ENCODE measurements around the gene KIDINS220. TPM values are rescaled to one million over a fixed set of nuclear protein-coding genes. Genes with fewer than 3 reads are reported as not detected.

The KIDINS220 gene
- total and polyA plus RNA-seq, 2 of the 13 experiments (the other 11 are each of a cell fraction or from before 2014, with no cell fraction given), result 25.2 to 32.3 TPM

DNA sequence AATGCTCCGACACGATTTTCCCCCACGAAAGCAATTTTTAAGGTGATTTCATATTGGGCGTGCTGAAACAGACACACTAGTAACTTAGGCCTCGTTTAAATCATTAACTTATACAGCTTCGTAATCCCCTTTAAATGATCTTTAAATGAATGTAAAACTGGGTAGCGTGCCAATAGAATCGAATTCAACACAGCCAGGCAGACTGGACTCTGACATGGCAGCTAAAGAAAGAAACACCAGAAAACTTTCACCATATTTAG lies 157.9 kb downstream of the KIDINS220 start (continued):
- TF ChIP-seq, protein P1, sequence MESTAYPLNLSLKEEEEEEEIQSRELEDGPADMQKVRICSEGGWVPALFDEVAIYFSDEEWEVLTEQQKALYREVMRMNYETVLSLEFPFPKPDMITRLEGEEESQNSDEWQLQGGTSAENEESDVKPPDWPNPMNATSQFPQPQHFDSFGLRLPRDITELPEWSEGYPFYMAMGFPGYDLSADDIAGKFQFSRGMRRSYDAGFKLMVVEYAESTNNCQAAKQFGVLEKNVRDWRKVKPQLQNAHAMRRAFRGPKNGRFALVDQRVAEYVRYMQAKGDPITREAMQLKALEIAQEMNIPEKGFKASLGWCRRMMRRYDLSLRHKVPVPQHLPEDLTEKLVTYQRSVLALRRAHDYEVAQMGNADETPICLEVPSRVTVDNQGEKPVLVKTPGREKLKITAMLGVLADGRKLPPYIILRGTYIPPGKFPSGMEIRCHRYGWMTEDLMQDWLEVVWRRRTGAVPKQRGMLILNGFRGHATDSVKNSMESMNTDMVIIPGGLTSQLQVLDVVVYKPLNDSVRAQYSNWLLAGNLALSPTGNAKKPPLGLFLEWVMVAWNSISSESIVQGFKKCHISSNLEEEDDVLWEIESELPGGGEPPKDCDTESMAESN (CRISPR knock-in tag; conservative IDR thresholded peaks at IDR 0.05), result no peak
- TF ChIP-seq JUNB (CRISPR knock-in tag; IDR thresholded peaks at IDR 0.05; ENCODE audit: borderline replicate concordance), result no peak
- no peak for TF ChIP-seq RXRA (CRISPR knock-in tag; IDR thresholded peaks at IDR 0.05)
- no peak for TF ChIP-seq TCF12 (IDR thresholded peaks at IDR 0.05)
- no peak for TF ChIP-seq TCF12 (CRISPR knock-in tag; IDR thresholded peaks at IDR 0.05)
- TF ChIP-seq ZNF644 (CRISPR knock-in tag; IDR thresholded peaks at IDR 0.05; ENCODE audit: low read depth), result no peak
- TF ChIP-seq, protein P2, sequence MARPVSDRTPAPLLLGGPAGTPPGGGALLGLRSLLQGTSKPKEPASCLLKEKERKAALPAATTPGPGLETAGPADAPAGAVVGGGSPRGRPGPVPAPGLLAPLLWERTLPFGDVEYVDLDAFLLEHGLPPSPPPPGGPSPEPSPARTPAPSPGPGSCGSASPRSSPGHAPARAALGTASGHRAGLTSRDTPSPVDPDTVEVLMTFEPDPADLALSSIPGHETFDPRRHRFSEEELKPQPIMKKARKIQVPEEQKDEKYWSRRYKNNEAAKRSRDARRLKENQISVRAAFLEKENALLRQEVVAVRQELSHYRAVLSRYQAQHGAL (CRISPR knock-in tag; IDR thresholded peaks at IDR 0.05; ENCODE audit: not compliant biosample characterization), result no peak
- no peak for TF ChIP-seq ZNF775 (CRISPR knock-in tag; IDR thresholded peaks at IDR 0.05; ENCODE audit: borderline replicate concordance)
- TF ChIP-seq, protein P3, sequence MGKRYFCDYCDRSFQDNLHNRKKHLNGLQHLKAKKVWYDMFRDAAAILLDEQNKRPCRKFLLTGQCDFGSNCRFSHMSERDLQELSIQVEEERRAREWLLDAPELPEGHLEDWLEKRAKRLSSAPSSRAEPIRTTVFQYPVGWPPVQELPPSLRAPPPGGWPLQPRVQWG (CRISPR knock-in tag; IDR thresholded peaks at IDR 0.05; ENCODE audit: borderline replicate concordance, low read depth), result no peak
- no peak; the same call in 1 of the 2 replicates for TF ChIP-seq ZNF264 (CRISPR knock-in tag; IDR thresholded peaks at IDR 0.05)
- TF ChIP-seq, protein P4, sequence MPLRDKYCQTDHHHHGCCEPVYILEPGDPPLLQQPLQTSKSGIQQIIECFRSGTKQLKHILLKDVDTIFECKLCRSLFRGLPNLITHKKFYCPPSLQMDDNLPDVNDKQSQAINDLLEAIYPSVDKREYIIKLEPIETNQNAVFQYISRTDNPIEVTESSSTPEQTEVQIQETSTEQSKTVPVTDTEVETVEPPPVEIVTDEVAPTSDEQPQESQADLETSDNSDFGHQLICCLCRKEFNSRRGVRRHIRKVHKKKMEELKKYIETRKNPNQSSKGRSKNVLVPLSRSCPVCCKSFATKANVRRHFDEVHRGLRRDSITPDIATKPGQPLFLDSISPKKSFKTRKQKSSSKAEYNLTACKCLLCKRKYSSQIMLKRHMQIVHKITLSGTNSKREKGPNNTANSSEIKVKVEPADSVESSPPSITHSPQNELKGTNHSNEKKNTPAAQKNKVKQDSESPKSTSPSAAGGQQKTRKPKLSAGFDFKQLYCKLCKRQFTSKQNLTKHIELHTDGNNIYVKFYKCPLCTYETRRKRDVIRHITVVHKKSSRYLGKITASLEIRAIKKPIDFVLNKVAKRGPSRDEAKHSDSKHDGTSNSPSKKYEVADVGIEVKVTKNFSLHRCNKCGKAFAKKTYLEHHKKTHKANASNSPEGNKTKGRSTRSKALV (CRISPR knock-in tag; IDR thresholded peaks at IDR 0.05), result no peak; the same call in 1 of the 2 replicates
- 0 out of 2 replicates have a peak, but pooled peaks have one; percentile 2 for TF ChIP-seq POLR2AphosphoS5 (IDR thresholded peaks at IDR 0.05; ENCODE audit: low read depth, low read length)
- no peak for TF ChIP-seq ATF7-NPFF (CRISPR knock-in tag; IDR thresholded peaks at IDR 0.05; ENCODE audit: low read depth)
- TF ChIP-seq FOXM1 (CRISPR knock-in tag; IDR thresholded peaks at IDR 0.05), result no peak
- no peak for TF ChIP-seq FOXC1 (CRISPR knock-in tag; IDR thresholded peaks at IDR 0.05; ENCODE audit: borderline replicate concordance)
- no peak for TF ChIP-seq U2AF2 (IDR thresholded peaks at IDR 0.05; ENCODE audit: low read depth, low read length)
- no peak for TF ChIP-seq ZNF781 (CRISPR knock-in tag; IDR thresholded peaks at IDR 0.05; ENCODE audit: borderline replicate concordance, not compliant biosample characterization)
- no peak for TF ChIP-seq MAFG (CRISPR knock-in tag; IDR thresholded peaks at IDR 0.05)
- TF ChIP-seq ZNF121 (CRISPR knock-in tag; IDR thresholded peaks at IDR 0.05), result no peak
- no peak for TF ChIP-seq ZNF607 (CRISPR knock-in tag; IDR thresholded peaks at IDR 0.05; ENCODE audit: borderline replicate concordance)
- no peak for TF ChIP-seq ZNF335 (CRISPR knock-in tag; IDR thresholded peaks at IDR 0.05)
- TF ChIP-seq, protein P5, sequence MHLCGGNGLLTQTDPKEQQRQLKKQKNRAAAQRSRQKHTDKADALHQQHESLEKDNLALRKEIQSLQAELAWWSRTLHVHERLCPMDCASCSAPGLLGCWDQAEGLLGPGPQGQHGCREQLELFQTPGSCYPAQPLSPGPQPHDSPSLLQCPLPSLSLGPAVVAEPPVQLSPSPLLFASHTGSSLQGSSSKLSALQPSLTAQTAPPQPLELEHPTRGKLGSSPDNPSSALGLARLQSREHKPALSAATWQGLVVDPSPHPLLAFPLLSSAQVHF (CRISPR knock-in tag; IDR thresholded peaks at IDR 0.05), result 0 out of 2 replicates have a peak, but pooled peaks have one; percentile 2
- TF ChIP-seq KDM3A (CRISPR knock-in tag; IDR thresholded peaks at IDR 0.05; ENCODE audit: low read depth), result peak; percentile 11; the same call in 1 of the 2 replicates
- no peak for TF ChIP-seq ZNF232 (CRISPR knock-in tag; IDR thresholded peaks at IDR 0.05; ENCODE audit: borderline replicate concordance)
- TF ChIP-seq, protein P6, sequence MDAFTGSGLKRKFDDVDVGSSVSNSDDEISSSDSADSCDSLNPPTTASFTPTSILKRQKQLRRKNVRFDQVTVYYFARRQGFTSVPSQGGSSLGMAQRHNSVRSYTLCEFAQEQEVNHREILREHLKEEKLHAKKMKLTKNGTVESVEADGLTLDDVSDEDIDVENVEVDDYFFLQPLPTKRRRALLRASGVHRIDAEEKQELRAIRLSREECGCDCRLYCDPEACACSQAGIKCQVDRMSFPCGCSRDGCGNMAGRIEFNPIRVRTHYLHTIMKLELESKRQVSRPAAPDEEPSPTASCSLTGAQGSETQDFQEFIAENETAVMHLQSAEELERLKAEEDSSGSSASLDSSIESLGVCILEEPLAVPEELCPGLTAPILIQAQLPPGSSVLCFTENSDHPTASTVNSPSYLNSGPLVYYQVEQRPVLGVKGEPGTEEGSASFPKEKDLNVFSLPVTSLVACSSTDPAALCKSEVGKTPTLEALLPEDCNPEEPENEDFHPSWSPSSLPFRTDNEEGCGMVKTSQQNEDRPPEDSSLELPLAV (CRISPR knock-in tag; conservative IDR thresholded peaks at IDR 0.05; ENCODE audit: low read depth), result no peak

Measured in HepG2 (cell line).